Gastroesophageal sphincter (tissue), 4 donors: ENCODE data around the gene SLC24A3. TPM values are rescaled to one million over a fixed set of nuclear protein-coding genes. Genes with fewer than 3 reads are reported as not detected.

Experiments
- ATAC-seq: fragments of 150-250 bp; one replicate; pipeline ENCODE4 v1.9.1; 2016; ENCODE audit warnings: mild to moderate bottlenecking, moderate library complexity
- H3K27ac ChIP-seq, 4 donors: fragments of 200-600 bp; sonication (generic) in 3 of 4; 1 replicate in 3 of 4; 2 replicates in 1 of 4; pipeline ENCODE4 v1.5.1; 2016 to 2019
- H3K27me3 ChIP-seq: fragments of 200-600 bp; sonication (generic); one replicate; pipeline ENCODE4 v1.5.1; 2019
- H3K36me3 ChIP-seq, 2 donors: fragments of 200-600 bp; sonication (generic); one replicate each; pipeline ENCODE4 v1.5.1; 2019; ENCODE audit warnings: control low read depth in 1 of 2
- H3K4me1 ChIP-seq, 3 donors: fragments of 200-600 bp; sonication (generic); 1 replicate in 2 of 3; 2 replicates in 1 of 3; pipeline ENCODE4 v1.5.1; 2016 to 2019; ENCODE audit warnings: control low read depth in 2 of 3
- H3K4me3 ChIP-seq, 2 donors: fragments of 200-600 bp; sonication (generic); one replicate each; pipeline ENCODE4 v1.5.1; 2019; ENCODE audit warnings: mild to moderate bottlenecking in 1 of 2, moderate library complexity in 1 of 2
- H3K9me3 ChIP-seq, 3 donors: fragments of 200-600 bp; sonication (generic); one replicate each; pipeline ENCODE4 v1.5.1; 2017 to 2019; ENCODE audit warnings: control low read depth in 2 of 3
- EP300 ChIP-seq: sonication (generic); formaldehyde crosslinking; IDR thresholded peaks from one replicate; pipeline ENCODE4 v1.6.1; 2017; ENCODE audit warnings: antibody characterized with exemption, mild to moderate bottlenecking
- POLR2A ChIP-seq, 2 donors: fragments of 450-650 bp; IDR thresholded peaks; one replicate each; pipeline ENCODE4 v1.6.1; 2017; ENCODE audit warnings: antibody characterized with exemption in 2 of 2, mild to moderate bottlenecking in 2 of 2, moderate library complexity in 1 of 2
- POLR2AphosphoS5 ChIP-seq: sonication (generic); formaldehyde crosslinking; IDR thresholded peaks from one replicate; pipeline ENCODE4 v1.6.1; 2017; ENCODE audit warnings: antibody characterized with exemption
- WGBS, 2 donors: methylation state at CpG; one replicate each; pipeline ENCODE4 v1.1.5; 2018; ENCODE audit warnings: low coverage in 1 of 2; 5-methylcytosine and 5-hydroxymethylcytosine counted together
- total RNA-seq, 4 donors: library from RNA; depleted of rRNA; stranded (reverse); fragments of >200 nt; gene quantifications; one replicate each; pipeline ENCODE4 v1.1.0, GENCODE V29; 2016
- TF ChIP-seq, protein P1 (sequence below), 4 experiments: fragments of 200-600 bp in 2 of 4; fragments of 450-650 bp in 2 of 4; sonication (generic) in 1 of 4; IDR thresholded peaks; one replicate each; pipeline ENCODE4 v1.5.1; 2017 to 2019; ENCODE audit warnings: antibody characterized with exemption in 4 of 4, mild to moderate bottlenecking in 2 of 4, moderate library complexity in 2 of 4

SLC24A3 gene
- total RNA-seq, 4 donors from 2014 or later: 2.7 to 13.5 (median 5.5) TPM

DNA sequence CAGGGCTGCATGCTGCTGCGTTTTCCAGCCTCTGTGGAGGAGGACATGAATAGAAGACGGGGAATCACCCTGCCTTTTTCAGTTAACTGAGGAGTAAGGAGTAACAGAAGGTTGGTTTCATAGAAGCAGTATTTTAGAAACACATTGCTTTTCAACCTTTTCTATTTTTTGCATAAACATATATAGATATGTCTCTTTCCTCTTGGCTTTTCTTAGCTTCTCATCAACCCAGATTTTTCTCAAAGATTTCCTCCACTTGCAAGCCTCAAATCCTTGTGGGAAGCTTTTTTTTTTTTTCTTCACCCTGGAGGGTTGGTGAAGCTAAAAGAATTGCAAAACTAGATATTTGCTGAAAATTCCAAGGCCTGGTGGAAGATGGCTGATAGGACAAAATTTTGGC, 6.0 kb downstream of the SLC24A3 start:
- TF ChIP-seq EP300: no peak
- no peak for TF ChIP-seq POLR2A (IDR thresholded peaks at IDR 0.05)
- TF ChIP-seq POLR2AphosphoS5: no peak
- TF ChIP-seq, protein P1, sequence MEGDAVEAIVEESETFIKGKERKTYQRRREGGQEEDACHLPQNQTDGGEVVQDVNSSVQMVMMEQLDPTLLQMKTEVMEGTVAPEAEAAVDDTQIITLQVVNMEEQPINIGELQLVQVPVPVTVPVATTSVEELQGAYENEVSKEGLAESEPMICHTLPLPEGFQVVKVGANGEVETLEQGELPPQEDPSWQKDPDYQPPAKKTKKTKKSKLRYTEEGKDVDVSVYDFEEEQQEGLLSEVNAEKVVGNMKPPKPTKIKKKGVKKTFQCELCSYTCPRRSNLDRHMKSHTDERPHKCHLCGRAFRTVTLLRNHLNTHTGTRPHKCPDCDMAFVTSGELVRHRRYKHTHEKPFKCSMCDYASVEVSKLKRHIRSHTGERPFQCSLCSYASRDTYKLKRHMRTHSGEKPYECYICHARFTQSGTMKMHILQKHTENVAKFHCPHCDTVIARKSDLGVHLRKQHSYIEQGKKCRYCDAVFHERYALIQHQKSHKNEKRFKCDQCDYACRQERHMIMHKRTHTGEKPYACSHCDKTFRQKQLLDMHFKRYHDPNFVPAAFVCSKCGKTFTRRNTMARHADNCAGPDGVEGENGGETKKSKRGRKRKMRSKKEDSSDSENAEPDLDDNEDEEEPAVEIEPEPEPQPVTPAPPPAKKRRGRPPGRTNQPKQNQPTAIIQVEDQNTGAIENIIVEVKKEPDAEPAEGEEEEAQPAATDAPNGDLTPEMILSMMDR (IDR thresholded peaks at IDR 0.05): no peak
- H3K27ac ChIP-seq: no peak overlapping the region
- no peak for ATAC-seq
- no peak overlapping the region for H3K4me3 ChIP-seq
- 90 to 96% methylated on average over 2 of the region's 2 CpGs for WGBS, 2 donors
- no peaks in the 10 kb centered on the region for H3K9me3 ChIP-seq
- no peaks in the 10 kb centered on the region for H3K36me3 ChIP-seq
- H3K27me3 ChIP-seq: no peaks in the 10 kb centered on the region
- peaks cover 0 to 13% (median 1%) of the 10 kb centered on the region in 3 donors for H3K4me1 ChIP-seq

DNA sequence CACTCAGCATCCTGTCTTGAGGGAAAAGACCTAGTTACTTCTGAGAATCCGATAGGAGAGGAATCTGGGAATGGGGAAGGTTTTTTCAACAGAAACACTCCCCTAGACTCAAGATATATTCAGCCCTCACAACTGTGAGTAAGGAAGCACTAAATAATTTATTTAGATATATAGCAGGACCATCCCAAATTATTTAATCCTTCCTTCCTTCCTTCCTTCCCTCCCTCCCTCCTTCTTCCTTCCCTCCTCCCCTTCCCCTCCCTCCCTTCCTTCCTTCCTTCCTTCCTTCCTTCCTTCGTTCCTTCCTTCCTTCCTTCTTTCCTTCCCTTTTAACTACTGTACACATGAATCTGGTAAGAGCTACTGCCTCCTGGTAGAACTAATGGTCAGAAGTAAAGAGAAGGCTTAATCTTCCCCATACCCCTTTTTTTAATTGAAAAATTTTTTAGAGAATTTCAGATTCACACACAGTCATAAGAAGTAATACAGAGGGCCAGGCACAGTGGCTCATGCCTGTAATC, 10.1 kb downstream of the SLC24A3 start:
- no peak overlapping the region for H3K4me3 ChIP-seq
- H3K27ac ChIP-seq: no peak overlapping the region
- H3K36me3 ChIP-seq: no peaks in the 10 kb centered on the region
- H3K4me1 ChIP-seq: no peaks in the 10 kb centered on the region
- peaks cover 0 to 13% (median 0%) of the 10 kb centered on the region in 3 donors for H3K9me3 ChIP-seq
- no peak for ATAC-seq
- 75 to 88% methylated on average over 1 of the region's 2 CpGs for WGBS, 2 donors
- TF ChIP-seq EP300 (no peak), POLR2A (IDR thresholded peaks at IDR 0.05) (no peak), POLR2AphosphoS5 (no peak)
- TF ChIP-seq, protein P1 (IDR thresholded peaks at IDR 0.05): no peak
- H3K27me3 ChIP-seq: no peaks in the 10 kb centered on the region

DNA sequence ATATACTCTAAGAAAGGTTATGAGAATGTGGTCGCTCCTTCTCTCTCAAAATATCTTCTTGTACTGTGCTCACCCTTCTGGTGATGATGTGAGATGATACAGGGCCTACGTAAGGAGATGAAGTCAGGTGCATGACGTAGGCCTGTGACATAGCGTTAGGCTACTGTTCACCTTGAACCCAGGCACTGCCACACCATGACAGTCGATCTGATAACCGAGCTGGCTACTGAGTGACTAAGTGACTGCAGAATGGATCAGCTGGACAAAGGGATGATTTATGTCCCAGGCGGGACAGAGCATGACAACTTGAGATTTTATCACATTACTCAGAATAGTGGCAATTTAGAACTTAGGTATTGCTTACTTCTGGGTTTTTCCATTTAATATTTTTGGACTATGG, 11.2 kb downstream of the SLC24A3 start:
- H3K9me3 ChIP-seq: peaks cover 0 to 13% (median 0%) of the 10 kb centered on the region in 3 donors
- no peaks in the 10 kb centered on the region for H3K4me1 ChIP-seq
- no peaks in the 10 kb centered on the region for H3K36me3 ChIP-seq
- TF ChIP-seq POLR2AphosphoS5: no peak
- no peak for TF ChIP-seq EP300
- TF ChIP-seq POLR2A (IDR thresholded peaks at IDR 0.05): no peak
- TF ChIP-seq, protein P1 (IDR thresholded peaks at IDR 0.05): no peak
- no peaks in the 10 kb centered on the region for H3K27me3 ChIP-seq
- 96 to 100% methylated on average over 7 of the region's 7 CpGs for whole genome bisulfite sequencing, 2 donors
- ATAC-seq: no peak
- H3K27ac ChIP-seq: no peak overlapping the region
- no peak overlapping the region for H3K4me3 ChIP-seq

DNA sequence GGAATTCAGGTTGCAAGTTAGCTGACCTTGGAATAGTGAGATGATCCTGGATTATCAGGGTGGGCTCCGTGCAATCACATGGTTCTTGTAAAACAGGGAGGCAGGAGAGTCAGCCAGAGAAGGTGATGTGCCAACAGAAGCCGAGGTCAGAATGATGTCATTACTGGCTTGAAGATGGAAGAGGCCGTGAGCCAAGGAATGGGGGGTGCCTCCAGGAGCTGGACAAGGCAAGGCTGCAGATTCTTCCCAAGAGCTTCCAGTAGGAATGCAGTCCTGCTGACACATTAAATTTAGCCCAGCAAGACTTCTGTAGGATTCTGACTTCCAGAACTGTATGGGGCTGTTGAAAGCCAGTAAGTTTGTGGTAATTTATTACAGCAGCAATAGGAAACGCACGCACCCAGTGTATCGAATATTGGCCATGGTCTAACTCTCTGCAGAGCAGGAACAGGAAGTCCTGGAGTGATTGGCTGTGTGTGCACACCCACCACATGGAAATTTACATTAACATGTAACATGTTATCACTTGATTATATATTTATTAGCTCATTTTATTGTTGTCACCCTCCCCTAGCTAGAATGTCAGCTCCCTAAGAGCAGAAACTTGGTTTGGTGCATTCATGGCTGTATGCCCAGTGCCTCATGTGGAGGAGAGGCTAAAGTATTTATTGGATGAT, 19.1 kb downstream of the SLC24A3 start:
- peaks cover 0 to 10% (median 0%) of the 10 kb centered on the region in 3 donors for H3K4me1 ChIP-seq
- TF ChIP-seq POLR2A (IDR thresholded peaks at IDR 0.05) (no peak), POLR2AphosphoS5 (no peak), EP300 (no peak)
- TF ChIP-seq, protein P1 (IDR thresholded peaks at IDR 0.05): no peak
- H3K9me3 ChIP-seq: peaks cover 0 to 4% (median 0%) of the 10 kb centered on the region in 3 donors
- WGBS, 2 donors: 74 to 76% methylated on average over 3 to 6 of the region's 6 CpGs
- no peak overlapping the region for H3K27ac ChIP-seq
- no peaks in the 10 kb centered on the region for H3K27me3 ChIP-seq
- no peaks in the 10 kb centered on the region for H3K36me3 ChIP-seq
- ATAC-seq: no peak
- H3K4me3 ChIP-seq: no peak overlapping the region
